Endothelial cell of umbilical vein (primary cell): Measurements from ENCODE around the gene TRIM52. TPM values are rescaled to one million over a fixed set of nuclear protein-coding genes. Genes with fewer than 3 reads are reported as not detected.

Experiments
- BruUV-seq: library from RNA; stranded (reverse); fragments of 400-500 nt; replicated peaks from 2 replicates; lab custom pipeline; 2021; lab: Mats Ljungman, UMichigan
- CTCF ChIA-PET: fragments of 300-600, 350-600 bp; sonication (Branson Sonifier 250); formaldehyde crosslinking; loops from one replicate; lab custom pipeline; 2021; ENCODE audit warnings: antibody characterized with exemption, inconsistent platforms; lab: Charles Lee
- POLR2A ChIA-PET: fragments of 300-600, 350-600 bp; sonication (Branson Sonifier 250); formaldehyde crosslinking; loops from one replicate; lab custom pipeline; 2021; ENCODE audit warnings: antibody characterized with exemption, inconsistent platforms; lab: Charles Lee
- DNase-seq: peaks from one replicate; pipeline ENCODE4 v3.0.0-alpha.2; 2011; ENCODE audit warnings: low read depth, low spot score
- FAIRE-seq: peaks from 2 replicates; lab custom pipeline; 2011; peaks lifted over from hg19 to GRCh38; lab: Jason Lieb, UNC
- H2AFZ ChIP-seq: 2 replicates; pipeline ENCODE4 v1.6.0; 2012; ENCODE audit warnings: low read depth, low read length, control low read depth, inconsistent platforms
- H3K27ac ChIP-seq: 2 replicates; pipeline ENCODE4 v1.5.1; 2011; ENCODE audit warnings: low read depth, mild to moderate bottlenecking, control low read depth, low read length, moderate library complexity; ENCODE audit not compliant: insufficient read depth
- H3K27me3 ChIP-seq, 2 experiments: 2 replicates each; pipeline versions ENCODE4 v1.6.0 to v1.6.1; 2011; ENCODE audit warnings: low read length in 2 of 2, mixed read lengths in 1 of 2; ENCODE audit not compliant: control insufficient read depth in 2 of 2, insufficient read depth in 2 of 2
- H3K36me3 ChIP-seq, 2 experiments: 2 replicates in 1 of 2; 3 replicates in 1 of 2; pipeline ENCODE4 v1.5.1; 2011; ENCODE audit warnings: low read length in 2 of 2, mild to moderate bottlenecking in 1 of 2, moderate library complexity in 1 of 2; ENCODE audit not compliant: control insufficient read depth in 2 of 2, insufficient read depth in 2 of 2; ENCODE audit errors: extremely low read depth in 1 of 2
- H3K4me1 ChIP-seq: 3 replicates; pipeline ENCODE4 v1.5.1; 2011; ENCODE audit warnings: mild to moderate bottlenecking, low read length; ENCODE audit not compliant: control insufficient read depth, insufficient read depth; ENCODE audit errors: extremely low read depth
- H3K4me2 ChIP-seq: 2 replicates; pipeline ENCODE4 v1.6.1; 2011; ENCODE audit warnings: low read length, control low read depth, mixed read lengths; ENCODE audit not compliant: insufficient read depth
- H3K4me3 ChIP-seq, 3 experiments: fragments of 200-600 bp in 1 of 3; sonication (generic), shearing (Covaris generic) in 1 of 3; replicated peaks in 1 of 3; 2 replicates each; pipeline ENCODE4 v1.5.1; 2011 to 2016; ENCODE audit warnings: control low read depth in 3 of 3, low read length in 3 of 3, mild to moderate bottlenecking in 2 of 3, inconsistent platforms in 1 of 3, low read depth in 1 of 3, moderate library complexity in 1 of 3; ENCODE audit not compliant: insufficient read depth in 1 of 3
- H3K79me2 ChIP-seq: 2 replicates; pipeline ENCODE4 v1.6.0; 2012; ENCODE audit warnings: low read length, inconsistent platforms; ENCODE audit not compliant: control insufficient read depth, insufficient read depth
- H3K9ac ChIP-seq: replicated peaks from 2 replicates; pipeline ENCODE3; 2011; ENCODE audit warnings: low read length, control low read depth; ENCODE audit not compliant: insufficient read depth; ENCODE audit errors: extremely low read depth
- H3K9me1 ChIP-seq: replicated peaks from 3 replicates; pipeline ENCODE4 v1.6.0; 2011; ENCODE audit warnings: mild to moderate bottlenecking, low read length; ENCODE audit not compliant: control insufficient read depth, insufficient read depth; ENCODE audit errors: extremely low read depth
- H3K9me3 ChIP-seq: replicated peaks from 2 replicates; pipeline ENCODE4 v1.5.1; 2012; ENCODE audit warnings: low read length, inconsistent platforms; ENCODE audit not compliant: control insufficient read depth, insufficient read depth
- H4K20me1 ChIP-seq: replicated peaks from 2 replicates; pipeline ENCODE3; 2011; ENCODE audit warnings: mild to moderate bottlenecking, low read length; ENCODE audit not compliant: control insufficient read depth, insufficient read depth; ENCODE audit errors: extremely low read depth
- EZH2 ChIP-seq: IDR thresholded peaks from 2 replicates; pipeline ENCODE4 v1.6.1; 2012; ENCODE audit warnings: borderline replicate concordance, low read depth, mild to moderate bottlenecking, moderate library complexity, low read length, inconsistent platforms; ENCODE audit not compliant: severe bottlenecking
- FOS ChIP-seq: IDR thresholded peaks from 2 replicates; pipeline ENCODE4 v1.6.1; 2011; ENCODE audit warnings: mild to moderate bottlenecking, low read length, moderate library complexity, borderline replicate concordance; ENCODE audit not compliant: insufficient read depth
- GATA2 ChIP-seq: IDR thresholded peaks from 2 replicates; pipeline ENCODE4 v1.7.0; 2011; ENCODE audit warnings: low read depth, mild to moderate bottlenecking, moderate library complexity, mixed read lengths, low read length; ENCODE audit not compliant: insufficient read length, insufficient read depth
- JUN ChIP-seq: IDR thresholded peaks from 2 replicates; pipeline ENCODE4 v1.6.1; 2011; ENCODE audit warnings: borderline replicate concordance, low read depth; ENCODE audit not compliant: insufficient read length, insufficient read depth
- MYC ChIP-seq: IDR thresholded peaks from one replicate; pipeline ENCODE4 v1.6.1; 2011; ENCODE audit warnings: mild to moderate bottlenecking, low read depth, low read length
- POLR2A ChIP-seq: IDR thresholded peaks from 2 replicates; pipeline ENCODE4 v1.6.1; 2012; ENCODE audit warnings: low read depth, mild to moderate bottlenecking, control low read depth, low read length
- POLR2AphosphoS5 ChIP-seq: IDR thresholded peaks from 2 replicates; pipeline ENCODE4 v1.6.1; 2012; ENCODE audit warnings: low read depth, mild to moderate bottlenecking, control low read depth, low read length, moderate library complexity; ENCODE audit not compliant: insufficient read depth
- dilution Hi-C: fragments of 300-500 bp; cut with MboI; formaldehyde crosslinking; loops from one replicate; pipeline ENCODE4 v1.15.0; 2019; ENCODE audit warnings: low sequenced_read_pairs; ENCODE audit not compliant: extremely low pct_ligation_motif_present
- intact Hi-C: fragments of 100-400 bp; cut with micrococcal nuclease; formaldehyde crosslinking; loops from one replicate; pipeline ENCODE4 v1.10.0; 2022
- polyA plus RNA-seq, 4 experiments: library from polyadenylated mRNA; depleted of rRNA in 3 of 4; stranded (reverse) in 3 of 4; unstranded in 1 of 4; fragments of >200 nt; gene quantifications; 2 replicates each; pipeline versions ENCODE4 v1.2.1 to v1.2.3, GENCODE V29; 2011 to 2012; ENCODE audit warnings: missing spikeins in 1 of 4
- total RNA-seq: library from RNA; stranded (reverse); gene quantifications from 2 replicates; pipeline ENCODE4 v1.2.3, GENCODE V29; 2021
- TF ChIP-seq, protein P1 (sequence below): IDR thresholded peaks from 2 replicates; pipeline ENCODE4 v1.6.1; 2011; ENCODE audit not compliant: insufficient read depth, insufficient read length
- TF ChIP-seq, protein P2 (sequence below), 2 donors: IDR thresholded peaks; 1 replicate in 1 of 2; 2 replicates in 1 of 2; pipeline ENCODE4 v1.5.1; 2011; ENCODE audit warnings: low read length in 2 of 2, mild to moderate bottlenecking in 2 of 2, moderate library complexity in 2 of 2, control low read depth in 1 of 2, inconsistent platforms in 1 of 2, low read depth in 1 of 2; ENCODE audit not compliant: insufficient read depth in 1 of 2; ENCODE audit errors: extremely low read depth in 1 of 2

The TRIM52 gene
- total and polyA plus RNA-seq, 2 donors (not counting 3 experiments of a cell fraction or from before 2014, with no cell fraction given), result 5.6 to 10.1 TPM

DNA sequence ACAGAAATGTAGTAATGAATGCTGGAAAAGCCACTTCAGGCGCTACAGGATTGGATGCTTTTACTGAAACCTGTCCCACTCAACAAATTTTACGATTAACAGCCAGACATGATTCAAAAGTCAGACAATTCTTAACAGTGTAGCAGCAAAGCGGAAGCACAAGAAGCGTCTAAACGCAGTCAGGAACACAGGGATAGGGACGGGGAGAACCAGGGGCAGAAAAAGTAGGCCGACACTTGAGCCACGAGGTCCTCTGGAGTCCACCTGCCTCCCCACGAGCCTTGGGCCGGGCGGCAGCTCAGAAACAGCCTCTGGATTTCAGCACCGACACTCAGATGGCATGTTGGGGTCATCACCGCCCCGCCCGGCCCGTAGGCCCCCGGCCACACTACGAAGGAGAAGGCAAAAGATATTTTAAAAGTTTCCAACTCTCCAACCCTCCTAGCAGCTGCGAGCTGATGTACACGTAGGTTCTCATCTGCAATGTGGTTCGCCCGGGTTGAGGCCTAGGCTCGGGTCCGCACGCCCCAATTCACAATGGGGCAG is 17.9 kb downstream of the TRIM52 start:
- Histone ChIP-seq H3K9me1 (no peaks in the 10 kb centered on the region), H3K4me1 (peaks cover 38% of the 10 kb centered on the region), H3K4me2 (peak overlapping the region; percentile 87), H3K27me3 (no peaks in the 10 kb centered on the region), H3K4me3 (peak overlapping the region; percentile 66 to 96 (median 89)), H3K9me3 (no peaks in the 10 kb centered on the region), H3K79me2 (peaks cover 68% of the 10 kb centered on the region), H3K36me3 (peaks cover 20 to 26% of the 10 kb centered on the region in 2 experiments), H2AFZ (no peak overlapping the region), H4K20me1 (peaks cover 4% of the 10 kb centered on the region), H3K27ac (peak overlapping the region; percentile 91), H3K9ac (peak overlapping the region; percentile 91)
- BruUV-seq, result TSS peak; percentile 63
- ChIA-PET POLR2A (no interaction called here), CTCF (interaction anchor here (1.0 kb wide), 1 partner anchor 16 kb away, joined by 3 read pairs; no protein-coding TSS in a partner anchor)
- TF ChIP-seq, protein P1, sequence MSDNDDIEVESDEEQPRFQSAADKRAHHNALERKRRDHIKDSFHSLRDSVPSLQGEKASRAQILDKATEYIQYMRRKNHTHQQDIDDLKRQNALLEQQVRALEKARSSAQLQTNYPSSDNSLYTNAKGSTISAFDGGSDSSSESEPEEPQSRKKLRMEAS, result no peak
- TF ChIP-seq MYC (no peak), EZH2 (no peak), FOS (no peak), POLR2AphosphoS5 (no peak), GATA2 (no peak), JUN (no peak), POLR2A (no peak)
- TF ChIP-seq, protein P2, sequence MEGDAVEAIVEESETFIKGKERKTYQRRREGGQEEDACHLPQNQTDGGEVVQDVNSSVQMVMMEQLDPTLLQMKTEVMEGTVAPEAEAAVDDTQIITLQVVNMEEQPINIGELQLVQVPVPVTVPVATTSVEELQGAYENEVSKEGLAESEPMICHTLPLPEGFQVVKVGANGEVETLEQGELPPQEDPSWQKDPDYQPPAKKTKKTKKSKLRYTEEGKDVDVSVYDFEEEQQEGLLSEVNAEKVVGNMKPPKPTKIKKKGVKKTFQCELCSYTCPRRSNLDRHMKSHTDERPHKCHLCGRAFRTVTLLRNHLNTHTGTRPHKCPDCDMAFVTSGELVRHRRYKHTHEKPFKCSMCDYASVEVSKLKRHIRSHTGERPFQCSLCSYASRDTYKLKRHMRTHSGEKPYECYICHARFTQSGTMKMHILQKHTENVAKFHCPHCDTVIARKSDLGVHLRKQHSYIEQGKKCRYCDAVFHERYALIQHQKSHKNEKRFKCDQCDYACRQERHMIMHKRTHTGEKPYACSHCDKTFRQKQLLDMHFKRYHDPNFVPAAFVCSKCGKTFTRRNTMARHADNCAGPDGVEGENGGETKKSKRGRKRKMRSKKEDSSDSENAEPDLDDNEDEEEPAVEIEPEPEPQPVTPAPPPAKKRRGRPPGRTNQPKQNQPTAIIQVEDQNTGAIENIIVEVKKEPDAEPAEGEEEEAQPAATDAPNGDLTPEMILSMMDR (IDR thresholded peaks at IDR 0.05; ENCODE audit: extremely low read depth in 1 of 2, insufficient read depth in 1 of 2, low read depth in 1 of 2, low read length in 2 of 2), result no peak
- dilution Hi-C loops, result no loop called here
- DNase-seq (peak; percentile 43), FAIRE-seq (no peak)
- intact Hi-C loops, result loop anchor here (1.0 to 5.0 kb wide), 2 partner anchors 36 to 1546 kb away; partner anchors contain the start of gene CANX
